Erythroblast (primary cell): ENCODE results near the gene DCP1B.

Experiments
- GATA1 ChIP-seq: IDR thresholded peaks from 2 replicates; pipeline ENCODE4 v1.6.1; 2011; ENCODE audit warnings: low read depth, mild to moderate bottlenecking, control low read depth, low read length, moderate library complexity
- POLR2A ChIP-seq: IDR thresholded peaks from 2 replicates; pipeline ENCODE4 v1.6.1; 2011; ENCODE audit warnings: mild to moderate bottlenecking, low read length

DNA sequence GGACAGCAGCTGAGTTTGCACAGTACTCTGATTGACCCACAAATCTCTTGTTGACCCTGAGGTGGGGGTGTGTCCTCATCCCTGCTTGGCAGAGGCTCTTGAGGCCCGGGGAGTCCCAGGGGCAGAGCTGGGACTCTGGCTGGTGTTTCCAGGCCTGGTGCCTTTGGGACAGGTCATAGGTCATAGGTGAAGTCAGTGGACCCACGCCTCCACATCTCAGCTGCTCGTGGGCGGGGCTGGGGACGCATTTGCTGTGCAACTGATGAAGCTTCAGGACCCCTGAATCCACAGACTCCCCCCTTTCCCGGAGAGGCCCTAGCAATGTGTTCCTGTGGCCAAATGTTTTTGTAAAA is 85.4 kb downstream of the DCP1B start:
- TF ChIP-seq POLR2A (no peak), GATA1 (no peak)
